ENCODE measurements around the gene LSS.
"Not testable (repeated sequence)": the region's sequence is repeated elsewhere in the genome, so short reads cannot be mapped to it uniquely, and the experiment has no call there.

The LSS gene

DNA sequence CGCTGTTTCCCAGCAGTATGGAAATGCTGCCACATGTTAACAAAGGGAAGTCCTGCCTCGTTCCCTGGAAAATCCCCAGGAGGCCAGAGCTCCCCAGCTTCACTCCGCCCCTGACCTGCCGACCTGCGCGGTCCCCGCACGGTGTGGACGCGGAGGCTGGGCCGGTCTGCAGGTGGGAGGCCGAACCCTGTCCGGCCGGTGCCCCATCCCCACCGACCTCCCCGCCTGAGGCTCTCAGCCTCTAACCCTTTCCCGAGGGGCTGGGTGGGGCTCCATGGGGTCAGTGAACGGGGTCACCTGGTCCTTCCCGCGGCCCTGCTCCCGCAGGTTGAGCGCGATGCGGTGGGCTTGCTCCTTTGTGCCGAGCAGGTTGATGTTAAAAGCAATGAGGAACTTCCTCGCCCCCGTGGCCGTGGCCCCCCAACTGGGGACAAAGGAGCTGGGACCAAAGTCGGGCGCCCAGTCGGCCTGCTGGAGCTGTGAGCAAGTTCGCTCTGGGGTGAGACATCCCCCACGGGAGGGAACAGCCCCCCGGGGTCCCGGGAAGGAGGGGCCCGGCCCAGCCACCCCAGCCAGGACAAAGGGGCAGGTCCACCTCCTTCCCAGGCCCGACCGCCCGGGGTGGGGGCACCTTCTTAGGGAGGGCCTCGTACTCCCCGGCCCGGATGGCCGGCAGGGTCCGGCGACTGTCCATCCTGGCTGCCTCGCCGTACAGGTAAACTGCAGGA, 77.1 kb downstream of the LSS start:
- no peak for DNase-seq

DNA sequence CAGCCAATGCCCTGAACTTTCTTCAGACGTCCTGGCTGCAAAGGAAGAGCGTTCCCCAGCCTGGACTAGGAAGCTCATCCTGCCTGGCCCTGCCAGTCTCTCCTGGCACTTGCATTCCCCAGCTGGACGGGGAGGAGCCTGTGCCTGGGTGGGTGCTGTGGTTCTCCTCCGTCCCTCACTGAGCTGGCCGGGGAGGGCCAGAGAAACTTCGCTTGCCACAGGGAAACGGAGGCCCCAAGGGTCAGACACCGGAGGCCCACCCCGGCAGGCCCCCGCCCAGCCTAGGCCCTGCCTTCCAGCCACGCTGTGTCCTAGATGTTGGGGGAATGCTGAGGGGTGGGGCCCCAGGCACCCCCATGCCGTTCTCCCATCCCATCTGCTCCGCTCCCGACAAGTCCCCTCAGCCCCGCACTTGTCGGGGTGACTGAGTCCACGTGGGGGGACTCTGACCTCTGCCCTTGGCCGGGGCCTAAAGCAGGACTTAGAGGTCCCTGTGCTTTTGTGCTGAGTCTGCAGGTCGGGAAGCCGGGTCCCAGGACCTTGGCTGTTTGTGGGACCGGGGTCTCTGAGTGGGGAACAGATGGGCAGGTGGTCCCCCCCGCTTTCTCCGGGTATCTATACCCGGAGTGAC, 78.0 kb downstream of the LSS start:
- no peak for DNase-seq

DNA sequence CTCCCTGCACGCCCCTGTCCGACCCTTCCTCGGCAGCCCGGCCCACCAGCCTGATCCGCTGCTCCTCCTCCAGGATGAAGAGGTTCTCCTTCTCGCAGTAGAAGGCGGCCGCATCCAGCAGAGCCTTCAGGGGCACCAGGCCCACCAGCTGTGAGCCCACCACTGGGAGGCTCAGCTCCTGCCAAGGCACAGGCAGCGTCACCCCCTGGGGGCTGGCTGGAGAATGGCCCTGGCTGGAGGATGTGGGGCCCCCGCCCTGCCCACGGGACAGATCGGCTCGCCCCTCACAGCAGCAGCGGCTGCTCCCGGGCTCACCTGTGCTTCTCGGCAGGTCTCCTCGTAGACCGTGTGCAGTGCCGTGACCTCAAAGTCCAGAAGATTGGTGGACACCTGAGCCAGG, 78.5 kb downstream of the LSS start:
- no peak for DNase-seq

DNA sequence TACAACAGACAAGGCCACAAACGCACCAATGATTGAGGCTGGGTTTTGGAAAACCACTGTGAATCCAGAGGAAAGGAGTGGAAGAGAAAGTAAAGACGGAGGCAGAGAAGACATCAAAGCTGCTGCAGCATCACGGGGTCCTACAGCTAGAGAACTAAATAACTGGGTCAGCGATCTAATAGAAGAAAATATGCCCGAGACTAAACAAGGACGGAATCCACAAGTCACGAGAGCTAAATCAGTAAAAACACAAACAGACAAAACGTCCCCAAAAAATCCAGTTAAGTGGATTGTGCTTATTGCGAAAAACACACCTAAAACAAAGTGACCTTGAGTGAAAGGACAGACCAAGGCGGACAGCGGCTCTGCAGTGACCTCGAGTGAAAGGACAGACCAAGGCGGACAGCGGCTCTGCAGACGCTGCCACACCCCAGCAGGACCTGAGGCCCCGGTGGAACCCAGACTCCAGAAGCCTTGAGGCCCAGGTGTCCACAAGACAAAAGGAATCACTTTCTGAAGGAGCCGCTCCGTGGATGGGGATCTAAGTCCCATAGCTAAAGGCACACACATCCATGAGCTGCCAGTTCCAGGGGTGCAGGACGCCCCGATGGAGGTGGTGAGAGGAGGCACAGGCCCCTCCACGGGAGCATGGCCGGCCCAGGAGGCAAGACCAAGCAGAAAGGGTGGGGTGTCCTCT, 79.2 kb downstream of the LSS start:
- no peak for DNase-seq

DNA sequence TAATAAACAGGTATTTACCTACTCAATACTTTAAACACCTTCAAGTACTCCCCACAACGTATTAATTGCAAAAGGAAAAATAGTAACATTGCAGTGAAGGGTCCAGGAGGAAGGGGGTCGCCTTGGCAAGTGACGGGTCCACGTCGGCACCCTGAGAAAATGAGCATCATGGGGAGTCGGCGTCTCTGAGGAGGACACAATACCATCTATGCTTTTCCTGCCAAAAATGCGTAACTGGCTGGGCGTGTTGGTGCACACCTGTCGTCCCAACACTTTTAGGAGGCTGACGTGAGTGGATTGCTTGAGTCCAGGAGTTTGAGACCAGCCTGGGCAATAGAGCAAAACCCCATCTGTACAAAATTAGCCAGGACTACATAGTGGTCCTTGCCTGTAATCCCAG, 80.5 kb downstream of the LSS start:
- no peak for DNase-seq

DNA sequence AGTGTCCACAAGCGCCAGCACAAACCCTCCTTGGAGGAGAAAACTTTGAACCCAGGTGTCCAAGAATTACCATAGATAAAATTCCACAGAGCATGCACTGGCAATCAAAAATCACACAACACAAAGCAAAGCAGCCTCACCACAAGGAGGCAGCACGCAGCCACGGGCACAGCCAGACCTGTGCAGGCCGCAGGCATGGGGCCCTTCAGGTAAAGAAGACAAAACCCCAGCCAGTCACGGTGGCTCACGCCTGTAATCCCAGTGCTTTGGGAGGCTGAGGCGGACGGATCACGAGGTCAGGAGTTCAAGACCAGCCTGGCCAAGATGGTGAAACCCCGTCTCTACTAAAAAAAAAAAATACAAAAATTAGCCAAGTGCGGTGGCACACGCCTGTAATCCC, 81.1 kb downstream of the LSS start:
- DNase-seq = not testable (repeated sequence)

DNA sequence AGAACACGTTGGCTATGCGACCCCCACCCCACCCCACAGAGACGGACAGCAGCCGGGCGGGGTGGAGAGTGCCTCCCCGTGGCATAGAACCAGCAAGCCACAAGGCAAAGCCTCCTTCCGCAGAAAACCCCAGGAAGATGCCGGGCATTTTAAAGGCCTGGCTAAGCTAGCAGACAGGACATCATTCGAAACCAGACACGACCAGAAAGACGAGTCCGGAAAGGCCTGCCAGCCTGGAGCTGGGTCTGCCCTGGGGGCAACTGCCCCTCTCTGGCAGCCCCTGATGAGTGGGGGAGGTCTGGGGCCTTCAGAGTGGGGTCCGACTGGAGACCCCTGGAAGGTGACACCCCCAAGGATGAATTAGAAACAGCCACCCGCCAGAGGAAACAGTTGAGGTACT, 81.7 kb downstream of the LSS start:
- no peak for DNase-seq

DNA sequence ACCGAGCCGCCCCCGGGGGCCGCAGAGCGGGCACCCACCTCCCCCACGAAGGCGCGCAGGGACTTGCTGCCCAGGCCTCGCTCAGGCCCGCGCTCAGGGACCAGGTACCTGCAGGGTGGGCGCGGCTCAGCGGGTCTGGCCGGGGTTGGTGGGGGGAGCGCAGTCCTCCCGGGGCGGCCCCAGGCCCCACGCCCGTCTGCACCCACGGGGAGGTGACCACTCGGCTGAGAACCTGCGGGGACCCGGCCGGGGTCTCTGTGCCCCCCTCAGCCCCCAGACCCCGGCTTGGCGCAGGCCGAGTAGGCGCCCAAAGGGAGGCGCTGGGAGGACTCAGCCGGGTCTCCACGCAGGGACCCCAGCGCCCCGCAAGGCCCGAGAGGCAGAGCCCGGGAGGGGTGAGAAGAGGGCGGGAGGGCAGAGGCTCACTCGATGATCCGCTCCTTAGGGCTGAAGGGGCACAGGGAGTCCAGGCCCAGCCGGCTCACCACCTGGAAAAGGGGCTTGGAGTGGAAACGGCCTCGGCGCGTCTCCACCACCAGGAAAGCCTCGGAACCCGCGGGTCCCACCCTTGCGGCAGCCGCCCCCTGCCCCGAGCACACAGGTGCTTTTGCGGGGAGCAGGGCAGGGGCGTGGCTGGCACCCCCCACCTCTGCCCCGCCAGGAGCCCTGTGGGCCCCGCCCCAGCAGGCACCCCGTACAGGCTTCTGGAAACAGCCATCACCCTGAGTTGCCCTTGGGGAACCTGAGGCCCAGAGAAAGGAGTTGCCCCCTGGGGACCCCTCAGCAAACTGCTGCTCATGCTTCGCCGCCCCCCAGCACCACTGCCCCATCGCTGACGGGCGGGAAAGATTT, 82.5 kb downstream of the LSS start:
- DNase-seq = no peak

DNA sequence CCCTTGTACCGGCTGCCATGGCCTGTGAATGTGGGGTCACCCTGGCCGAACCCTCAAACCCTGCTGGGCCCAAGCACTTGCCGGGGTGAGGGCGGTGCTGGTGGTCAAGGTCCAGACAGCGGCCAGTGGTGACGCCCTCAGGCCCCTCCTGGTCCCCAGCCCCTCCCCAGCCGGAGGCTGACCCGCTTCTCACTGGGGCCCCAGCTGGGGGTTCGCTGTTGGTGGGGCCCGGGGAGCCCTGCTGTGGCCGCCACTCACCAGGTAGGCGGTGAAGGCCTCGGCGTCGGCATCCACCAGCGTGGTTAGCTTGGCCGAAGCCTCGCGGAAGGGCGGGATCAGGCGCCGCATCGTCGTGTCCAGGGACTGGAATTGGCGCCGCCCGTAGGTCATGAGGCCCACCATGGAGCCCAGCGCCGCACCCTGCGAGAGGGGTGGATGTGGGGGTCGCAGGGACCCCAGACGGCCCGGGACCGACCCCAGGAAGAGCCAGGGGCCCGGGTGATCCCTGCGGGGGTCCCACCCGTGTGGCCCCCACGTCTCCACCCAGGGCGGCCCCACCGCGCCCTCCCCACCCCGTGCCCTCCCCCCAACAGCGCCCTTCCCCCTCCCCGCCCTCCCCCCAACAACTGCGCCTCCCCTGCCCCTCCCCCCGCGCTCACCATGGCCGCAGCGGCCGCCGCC, 83.3 kb downstream of the LSS start:
- no peak for DNase-seq

DNA sequence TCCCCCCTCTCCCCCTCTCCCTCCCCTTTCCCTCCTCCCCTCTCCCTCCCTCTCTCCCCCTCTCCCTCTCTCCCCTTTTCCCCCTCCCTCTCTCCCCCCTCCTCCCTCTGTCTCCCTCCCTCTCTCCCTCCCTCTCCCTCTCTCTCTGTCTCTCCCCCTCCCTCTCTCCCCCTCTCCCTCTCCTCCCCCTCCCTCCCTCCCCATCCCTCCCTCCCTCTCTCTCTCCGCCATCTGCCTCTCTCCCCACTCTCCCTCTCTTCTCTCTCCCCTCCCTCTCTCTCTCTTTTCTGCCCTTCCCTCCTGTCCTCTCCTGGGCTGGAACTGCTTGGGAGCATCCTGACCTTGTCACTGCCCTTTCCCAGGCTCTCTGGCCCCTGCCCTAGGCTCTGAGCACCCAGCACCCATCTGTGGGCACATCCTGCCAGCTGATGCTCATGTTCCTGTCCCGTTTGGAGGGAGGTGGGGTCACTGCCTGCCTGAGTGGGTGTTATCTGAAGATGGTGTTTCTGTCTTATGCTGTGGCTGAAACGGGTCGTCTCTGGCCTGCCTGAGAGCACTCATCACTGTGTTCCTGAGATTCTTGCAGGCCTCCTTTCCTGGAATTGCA, 84.0 kb downstream of the LSS start:
- DNase-seq = no peak

DNA sequence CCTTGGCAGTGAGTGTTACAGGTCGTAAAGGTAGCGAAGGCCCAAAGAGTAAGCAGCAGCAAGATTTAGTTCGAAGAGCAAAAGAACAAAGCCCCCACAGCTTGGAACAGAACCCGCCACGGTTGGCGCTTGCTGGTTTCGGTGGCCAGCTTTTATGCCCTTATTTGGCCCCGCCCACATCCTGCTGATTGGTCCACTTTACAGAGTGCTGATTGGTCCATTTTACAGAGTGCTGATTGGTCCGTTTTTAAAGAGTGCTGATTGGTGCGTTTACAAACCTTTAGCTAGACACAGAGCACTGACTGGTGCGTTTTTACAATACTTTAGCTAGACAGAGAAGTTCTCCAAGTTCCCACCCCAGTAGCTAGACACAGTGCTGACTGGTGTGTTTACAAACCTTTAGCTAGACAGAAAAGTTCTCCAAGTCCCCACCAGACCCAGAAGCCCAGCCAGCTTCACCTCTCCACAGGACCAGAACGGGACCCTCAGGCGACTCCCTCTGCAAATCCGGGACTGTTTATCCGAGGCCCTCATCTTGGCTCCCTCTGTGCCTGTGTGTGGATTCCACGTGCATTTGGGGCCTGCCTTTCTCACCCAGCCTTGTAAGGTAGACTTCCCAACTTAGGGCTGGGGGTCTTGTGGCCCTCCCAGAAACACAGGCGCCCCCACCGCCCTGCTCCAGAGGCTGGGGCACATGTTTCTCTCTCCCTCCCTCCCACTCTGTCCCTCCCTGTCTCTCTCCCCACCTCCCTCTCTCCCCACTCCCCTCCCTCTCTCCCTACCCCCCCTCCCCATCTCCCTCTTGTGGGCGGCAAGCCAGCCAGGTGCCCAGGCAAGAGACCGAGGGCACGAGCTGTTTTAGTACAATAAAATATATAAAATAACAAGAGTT, 85.7 kb downstream of the LSS start:
- no peak for DNase-seq

DNA sequence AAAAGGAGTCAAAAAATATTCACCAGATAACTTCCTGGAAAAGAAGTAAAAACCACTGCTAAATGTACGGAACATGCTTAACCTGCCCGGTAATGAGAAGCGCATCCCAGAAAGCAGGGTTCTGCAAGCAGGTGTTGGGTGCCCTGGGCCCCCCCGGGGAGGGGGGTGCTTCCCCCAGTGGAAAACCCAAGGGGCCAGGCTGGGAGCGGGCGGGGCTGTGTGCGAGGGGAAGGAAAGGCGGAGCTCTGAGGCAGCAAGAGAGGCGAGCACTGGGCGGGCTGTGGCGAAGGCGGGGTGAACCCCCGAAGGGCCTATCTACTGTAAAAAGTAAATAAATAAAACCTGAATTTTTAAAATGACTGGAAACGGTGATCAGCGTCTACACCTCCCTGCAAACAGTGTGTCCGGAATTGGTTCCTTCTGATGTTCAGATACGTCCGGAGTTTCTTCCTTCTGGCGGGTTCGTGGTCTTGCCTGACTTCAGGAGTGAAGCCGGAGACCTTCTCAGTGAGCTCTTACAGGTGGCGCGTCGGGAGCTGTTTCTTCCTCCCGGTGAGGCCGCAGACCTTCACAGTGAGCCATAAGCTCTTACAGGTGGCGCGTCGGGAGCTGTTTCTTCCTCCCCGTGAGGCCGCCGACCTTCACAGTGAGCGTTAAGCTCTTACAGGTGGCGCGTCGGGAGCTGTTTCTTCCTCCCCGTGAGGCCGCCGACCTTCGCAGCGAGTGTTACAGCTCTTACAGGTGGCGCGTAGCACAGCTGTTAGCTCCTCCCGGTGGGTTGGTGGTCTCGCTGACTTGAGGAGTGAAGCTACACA, 86.6 kb downstream of the LSS start:
- no peak for DNase-seq

DNA sequence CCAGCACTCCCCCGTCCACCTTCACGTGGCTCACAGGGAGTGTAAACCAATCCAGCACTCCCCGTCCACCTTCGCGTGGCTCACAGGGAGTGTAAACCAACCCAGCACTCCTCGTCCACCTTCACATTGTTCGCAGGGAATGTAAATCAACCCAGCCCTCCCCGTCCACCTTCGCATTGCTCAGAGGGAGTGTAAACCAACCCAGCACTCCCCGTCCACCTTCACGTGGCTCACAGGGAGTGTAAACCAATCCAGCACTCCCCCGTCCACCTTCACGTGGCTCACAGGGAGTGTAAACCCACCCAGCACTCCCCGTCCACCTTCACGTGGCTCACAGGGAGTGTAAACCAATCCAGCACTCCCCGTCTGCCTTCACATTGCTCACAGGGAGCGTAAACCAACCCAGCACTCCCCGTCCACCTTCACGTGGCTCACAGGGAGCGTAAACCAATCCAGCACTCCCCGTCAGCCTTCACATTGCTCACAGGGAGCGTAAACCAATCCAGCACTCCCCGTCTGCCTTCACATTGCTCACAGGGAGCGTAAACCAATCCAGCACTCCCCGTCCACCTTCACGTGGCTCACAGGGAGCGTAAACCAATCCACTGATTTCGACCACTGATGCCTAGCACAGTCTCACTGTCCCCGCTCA, 88.1 kb downstream of the LSS start:
- DNase-seq = not testable (repeated sequence)

DNA sequence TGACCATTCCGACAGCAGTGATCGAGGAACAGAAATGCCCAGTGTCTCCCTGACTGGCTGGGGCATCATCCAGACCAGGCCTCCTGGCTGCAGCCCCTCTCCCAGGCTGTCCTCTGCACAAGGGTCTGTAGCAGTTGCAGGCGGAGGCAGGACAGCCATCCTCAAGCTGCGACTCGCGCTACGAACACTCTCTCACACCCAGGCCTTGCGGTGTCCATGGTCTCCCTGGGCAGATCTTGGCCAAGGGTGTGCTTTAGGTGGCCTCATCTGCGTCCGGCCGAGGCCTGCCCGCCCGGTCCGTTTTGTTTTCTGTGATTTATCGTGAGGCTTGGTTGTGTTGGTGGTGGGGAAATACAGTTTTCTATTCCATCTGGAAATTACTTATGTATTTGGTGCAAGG, 88.9 kb downstream of the LSS start:
- no peak for DNase-seq

DNA sequence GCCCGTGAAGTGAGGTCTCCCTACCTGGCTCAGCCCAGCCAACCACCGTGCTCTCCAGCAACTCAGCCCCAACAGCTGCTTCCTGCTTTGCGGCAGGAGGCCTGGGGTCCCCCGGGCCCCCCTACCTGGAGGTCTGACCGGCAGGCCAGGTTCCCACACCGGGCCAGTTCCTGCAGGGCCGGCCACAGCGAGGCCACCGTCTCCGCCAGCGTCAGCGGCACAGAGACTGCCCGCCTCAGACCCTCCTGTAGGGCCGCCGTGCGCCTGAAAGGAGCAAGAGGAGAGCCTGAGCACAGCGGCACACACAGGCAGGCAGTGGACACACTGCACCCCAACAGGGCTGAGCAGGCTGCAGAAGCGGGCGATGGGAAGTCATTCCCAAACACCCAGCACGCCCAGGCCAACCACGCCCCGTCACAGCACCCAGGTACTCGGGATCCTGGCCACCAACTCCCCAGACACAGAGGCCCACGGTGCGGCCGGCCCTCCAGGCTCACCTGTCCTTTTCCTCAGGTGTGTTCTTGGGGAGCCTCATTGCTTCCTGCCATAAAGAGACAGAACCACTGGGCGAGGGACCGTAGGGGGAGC, 90.1 kb downstream of the LSS start:
- DNase-seq = no peak

Measured in amniotic stem cell (primary cell).